ENCODE results near the gene VPS41. TPM values are rescaled to one million over a fixed set of nuclear protein-coding genes. Genes with fewer than 3 reads are reported as not detected.

The VPS41 gene
- total RNA-seq, 4 donors from 2014 or later = 31.4 to 57.2 (median 49.1) TPM

- intact Hi-C loops (cut with DNase I) = no loop called here
- H3K36me3 ChIP-seq = no peaks in the 10 kb centered on the region
- H3K4me1 ChIP-seq = no peaks in the 10 kb centered on the region
- H3K27ac ChIP-seq = no peak overlapping the region
- no peak overlapping the region for H3K4me3 ChIP-seq (replicated peaks in 1 of 3)
- no peaks in the 10 kb centered on the region for H3K9me3 ChIP-seq
- 51 to 54% methylated on average over 7 of the region's 7 CpGs for WGBS, 2 donors
- DNase-seq = peak; percentile 15 to 20
- no peak for TF ChIP-seq POLR2A (IDR thresholded peaks at IDR 0.05)
- H3K27me3 ChIP-seq = no peaks in the 10 kb centered on the region
These were observed 20.6 kb upstream of the VPS41 start for GRCh38 chr7:38929460-38930171.

GRCh38 chr7:38928506-38928905 is 19.5 kb upstream of the VPS41 start:
- 98% methylated on average over 3 of the region's 3 CpGs for WGBS, 2 donors
- no peak overlapping the region for H3K4me3 ChIP-seq (replicated peaks in 1 of 3)
- no peaks in the 10 kb centered on the region for H3K4me1 ChIP-seq
- intact Hi-C loops (cut with DNase I) = no loop called here
- H3K27me3 ChIP-seq = no peaks in the 10 kb centered on the region
- TF ChIP-seq CTCF (IDR thresholded peaks at IDR 0.05) = no peak
- no peak for TF ChIP-seq POLR2A (IDR thresholded peaks at IDR 0.05)
- H3K36me3 ChIP-seq = no peaks in the 10 kb centered on the region
- DNase-seq = no peak
- H3K27ac ChIP-seq = no peak overlapping the region
- no peaks in the 10 kb centered on the region for H3K9me3 ChIP-seq

- intact Hi-C loops (cut with DNase I) = no loop called here
- no peak overlapping the region for H3K4me3 ChIP-seq (replicated peaks in 1 of 3)
- H3K36me3 ChIP-seq = no peaks in the 10 kb centered on the region
- no peaks in the 10 kb centered on the region for H3K27me3 ChIP-seq
- H3K4me1 ChIP-seq = no peaks in the 10 kb centered on the region
- no peak overlapping the region for H3K27ac ChIP-seq
- 81 to 85% methylated on average over 5 of the region's 5 CpGs for WGBS, 2 donors
- TF ChIP-seq POLR2A (IDR thresholded peaks at IDR 0.05) (no peak), CTCF (IDR thresholded peaks at IDR 0.05) (no peak)
- no peak for DNase-seq
- no peaks in the 10 kb centered on the region for H3K9me3 ChIP-seq
These were observed 18.8 kb upstream of the VPS41 start for GRCh38 chr7:38927751-38928150.

DNA sequence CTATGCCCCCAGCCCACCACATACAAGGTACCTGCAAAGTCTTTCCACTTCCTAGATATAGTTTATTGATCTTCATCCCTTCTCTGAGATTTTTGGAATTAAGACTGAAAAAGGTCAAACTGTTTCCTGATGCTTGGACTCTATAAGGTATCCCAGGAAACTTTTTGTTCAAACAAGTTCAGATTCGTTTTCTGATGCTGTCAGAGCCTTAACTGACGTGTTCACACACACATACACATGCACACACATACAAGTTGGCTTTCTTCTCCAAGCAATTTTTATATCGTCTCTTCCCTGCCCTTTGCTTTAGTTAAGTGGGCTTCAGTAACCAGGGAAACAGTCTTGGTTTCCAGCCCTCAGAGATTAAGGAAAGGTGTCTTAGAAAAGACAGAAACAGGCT is 11.7 kb upstream of the VPS41 start:
- no peaks in the 10 kb centered on the region for H3K27me3 ChIP-seq
- no peaks in the 10 kb centered on the region for H3K36me3 ChIP-seq
- 71 to 75% methylated on average over 3 of the region's 3 CpGs for WGBS, 2 donors
- intact Hi-C loops (cut with DNase I) = no loop called here
- no peak for DNase-seq
- H3K4me3 ChIP-seq (replicated peaks in 1 of 3) = no peak overlapping the region
- H3K27ac ChIP-seq = no peak overlapping the region
- H3K4me1 ChIP-seq = no peaks in the 10 kb centered on the region
- no peaks in the 10 kb centered on the region for H3K9me3 ChIP-seq
- no peak for TF ChIP-seq POLR2A (IDR thresholded peaks at IDR 0.05)
- no peak for TF ChIP-seq CTCF (IDR thresholded peaks at IDR 0.05)

- 93 to 95% methylated on average over 1 of the region's 1 CpG for WGBS, 2 donors
These were observed 7.4 kb upstream of the VPS41 start for GRCh38 chr7:38916396-38916795.

More at GRCh38 chr7:38916396-38916795, 7.4 kb upstream of the VPS41 start:
- intact Hi-C loops (cut with DNase I) = no loop called here
- Histone ChIP-seq H3K9me3 (no peaks in the 10 kb centered on the region), H3K27me3 (no peaks in the 10 kb centered on the region), H3K27ac (no peak overlapping the region), H3K4me1 (no peaks in the 10 kb centered on the region), H3K4me3 (replicated peaks in 1 of 3) (no peak overlapping the region), H3K36me3 (no peaks in the 10 kb centered on the region)
- no peak for DNase-seq
- no peak for TF ChIP-seq CTCF (IDR thresholded peaks at IDR 0.05)
- TF ChIP-seq POLR2A (IDR thresholded peaks at IDR 0.05) = no peak
